GM18858 (cell line): ENCODE data around the gene PAGR1.

Experiments
- ATAC-seq: cut with Tn5 transposase; IDR thresholded peaks from one replicate; pipeline ENCODE4 v1.9.1; 2021; ENCODE audit not compliant: unreplicated experiment

Gene PAGR1

GRCh38 chr16:29834079-29834478 is 18.1 kb downstream of the PAGR1 start:
- ATAC-seq = no peak

DNA sequence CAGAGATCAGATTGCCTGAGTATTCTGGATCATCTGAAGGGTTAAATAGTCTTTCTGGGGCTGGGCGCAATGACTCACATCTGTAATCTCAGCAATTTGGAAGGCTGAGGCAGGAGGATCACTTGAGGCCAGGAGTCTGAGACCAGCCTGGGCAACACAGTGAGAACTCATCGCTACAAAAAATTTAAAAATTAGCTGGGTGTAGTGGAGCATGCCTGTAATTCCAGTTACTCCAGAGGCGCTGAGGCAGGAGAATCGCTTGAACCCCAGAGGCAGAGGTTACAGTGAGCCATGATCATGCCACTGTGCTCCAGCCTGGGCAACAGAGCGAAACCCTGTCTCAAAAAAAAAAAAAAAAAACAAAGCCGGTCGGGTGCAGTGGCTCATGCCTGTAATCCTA is 20.0 kb downstream of the PAGR1 start:
- ATAC-seq = no peak

- no peak for ATAC-seq
Observed at GRCh38 chr16:29836623-29837022, 20.7 kb downstream of the PAGR1 start.

- ATAC-seq = no peak
Observed at GRCh38 chr16:29837841-29838240, 21.9 kb downstream of the PAGR1 start.

GRCh38 chr16:29839822-29840221 is 23.9 kb downstream of the PAGR1 start:
- ATAC-seq = no peak

DNA sequence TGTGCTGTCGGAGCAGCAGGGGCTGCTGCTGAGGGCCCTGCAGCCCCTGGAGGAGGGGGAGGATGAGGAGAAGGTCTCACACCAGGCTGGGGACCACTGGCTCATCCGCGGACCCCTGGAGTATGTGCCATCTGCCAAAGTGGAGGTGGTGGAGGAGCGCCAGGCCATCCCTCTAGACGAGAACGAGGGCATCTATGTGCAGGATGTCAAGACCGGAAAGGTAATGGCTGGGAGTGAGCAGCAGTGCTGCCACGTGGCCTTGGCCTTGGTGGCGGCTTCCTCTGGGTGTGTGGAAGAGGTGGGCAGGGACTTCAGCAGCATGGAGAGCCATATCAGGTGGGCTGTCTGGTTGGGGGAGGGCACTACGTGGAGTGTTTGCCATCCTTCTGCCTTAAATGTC is 24.3 kb downstream of the PAGR1 start:
- no peak for ATAC-seq

DNA sequence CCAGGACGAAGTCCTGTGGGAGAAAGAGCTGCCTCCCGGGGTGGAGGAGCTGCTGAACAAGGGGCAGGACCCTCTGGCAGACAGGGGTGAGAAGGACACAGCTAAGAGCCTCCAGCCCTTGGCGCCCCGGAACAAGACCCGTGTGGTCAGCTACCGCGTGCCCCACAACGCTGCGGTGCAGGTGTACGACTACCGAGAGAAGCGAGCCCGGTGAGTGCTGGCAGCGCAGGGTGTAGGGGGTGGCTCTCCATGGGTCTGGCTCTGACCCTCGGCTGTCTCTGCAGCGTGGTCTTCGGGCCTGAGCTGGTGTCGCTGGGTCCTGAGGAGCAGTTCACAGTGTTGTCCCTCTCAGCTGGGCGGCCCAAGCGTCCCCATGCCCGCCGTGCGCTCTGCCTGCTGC is 25.7 kb downstream of the PAGR1 start:
- no peak for ATAC-seq

DNA sequence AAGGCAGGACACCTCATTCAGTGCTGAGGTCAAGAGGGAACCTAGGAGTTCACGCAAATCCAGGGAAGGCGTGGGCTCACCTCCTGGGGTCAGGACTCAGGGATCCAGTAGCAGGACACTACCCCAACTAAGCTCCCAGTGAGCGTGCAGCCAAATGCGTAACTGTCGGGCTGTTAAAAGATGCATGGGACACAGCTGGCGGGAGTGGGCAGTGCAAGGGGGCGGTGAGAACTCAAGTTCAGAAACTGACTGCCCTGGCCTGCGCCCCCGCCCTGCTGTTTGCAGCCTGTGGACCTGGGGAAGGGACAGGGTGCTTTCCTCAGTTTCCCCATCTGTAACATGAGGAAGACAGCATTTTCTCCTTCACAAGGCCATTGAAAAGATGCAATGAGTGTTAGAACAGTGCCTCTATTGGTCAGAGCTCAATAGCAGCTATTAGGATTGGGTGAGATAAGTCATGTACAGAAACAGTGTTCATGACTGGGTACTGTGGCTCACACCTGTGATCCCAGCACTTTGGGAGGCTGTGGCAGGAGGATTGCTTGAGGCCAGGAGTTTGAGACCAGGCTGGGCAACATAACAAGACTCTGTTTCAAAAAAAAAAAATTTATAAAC is 26.9 kb downstream of the PAGR1 start:
- ATAC-seq = no peak

- ATAC-seq = no peak
Observed at GRCh38 chr16:29843931-29844330, 28.0 kb downstream of the PAGR1 start.

DNA sequence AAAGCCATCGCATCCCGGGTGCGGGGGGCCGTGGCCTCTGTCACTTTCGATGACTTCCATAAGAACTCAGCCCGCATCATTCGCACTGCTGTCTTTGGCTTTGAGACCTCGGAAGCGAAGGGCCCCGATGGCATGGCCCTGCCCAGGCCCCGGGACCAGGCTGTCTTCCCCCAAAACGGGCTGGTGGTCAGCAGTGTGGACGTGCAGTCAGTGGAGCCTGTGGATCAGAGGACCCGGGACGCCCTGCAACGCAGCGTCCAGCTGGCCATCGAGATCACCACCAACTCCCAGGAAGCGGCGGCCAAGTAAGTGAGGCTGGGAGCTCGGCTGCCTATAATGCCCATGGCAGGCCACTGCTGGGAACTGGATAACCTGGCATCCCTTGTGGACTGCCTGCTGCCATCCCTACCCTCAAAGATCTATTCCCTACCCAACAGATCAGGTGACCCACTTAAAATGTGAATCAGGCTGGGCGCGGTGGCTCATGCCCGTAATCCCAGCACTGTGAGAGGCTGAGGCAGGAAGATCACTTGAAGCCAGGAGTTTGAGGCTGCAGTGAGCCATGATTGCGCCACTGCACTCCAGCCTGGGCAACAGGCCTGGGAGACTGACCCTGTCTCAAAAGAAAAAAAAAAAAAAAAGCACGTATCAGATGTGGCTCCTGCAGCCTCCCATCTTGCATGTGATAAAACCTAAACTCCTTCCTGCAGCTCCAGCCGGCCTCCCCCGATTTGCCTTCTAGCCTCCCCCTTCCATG is 28.8 kb downstream of the PAGR1 start:
- no peak for ATAC-seq

- ATAC-seq = no peak
Observed at GRCh38 chr16:29845656-29846055, 29.7 kb downstream of the PAGR1 start.

DNA sequence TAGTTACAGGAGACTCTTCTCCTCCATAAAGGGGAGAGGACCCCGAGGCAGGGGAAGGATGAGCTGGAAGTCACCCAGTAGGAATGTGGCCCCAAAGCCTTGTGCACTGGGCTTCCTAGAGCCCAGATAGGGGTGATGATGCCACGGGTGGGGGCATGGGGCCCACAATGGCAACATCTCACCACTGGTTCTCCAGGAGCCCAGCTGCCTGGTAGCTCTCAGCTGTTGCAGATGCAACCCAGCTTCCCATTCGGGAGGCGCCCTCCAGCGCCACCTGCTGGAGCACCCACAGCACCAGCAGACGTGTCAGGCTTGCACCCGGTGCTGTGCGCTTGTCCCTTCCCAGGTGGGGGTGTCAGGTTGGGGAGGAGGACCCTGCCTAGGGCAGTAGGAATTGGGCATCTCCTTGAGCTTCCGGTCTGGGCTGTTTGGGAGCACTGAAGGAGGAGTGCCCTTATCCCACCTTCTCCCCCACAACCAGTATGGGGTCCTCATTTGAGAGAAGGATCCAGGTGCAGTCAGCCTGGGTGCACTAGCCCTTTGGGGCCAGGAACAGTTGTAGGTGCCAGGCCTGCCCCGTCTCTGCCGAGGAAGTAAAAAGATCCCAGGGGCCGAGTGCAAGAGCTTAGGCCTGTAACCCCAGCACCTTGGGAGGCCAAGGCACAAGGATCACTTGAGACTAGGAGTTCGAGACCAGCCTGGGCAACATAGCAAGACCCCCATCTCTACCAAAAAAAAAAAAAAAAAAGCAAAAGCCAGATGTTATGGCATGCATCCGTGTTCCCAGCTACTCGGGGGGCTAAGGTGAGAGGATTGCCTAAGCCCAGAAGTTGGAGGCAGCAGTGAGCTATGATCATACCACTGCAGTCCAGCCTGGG is 32.7 kb downstream of the PAGR1 start:
- no peak for ATAC-seq

GRCh38 chr16:29849505-29849904 is 33.6 kb downstream of the PAGR1 start:
- ATAC-seq = no peak

GRCh38 chr16:29850998-29851397 is 35.0 kb downstream of the PAGR1 start:
- ATAC-seq = no peak

- ATAC-seq = no peak
Observed at GRCh38 chr16:29852654-29853053, 36.7 kb downstream of the PAGR1 start.

GRCh38 chr16:29854520-29855100 is 38.7 kb downstream of the PAGR1 start:
- no peak for ATAC-seq

DNA sequence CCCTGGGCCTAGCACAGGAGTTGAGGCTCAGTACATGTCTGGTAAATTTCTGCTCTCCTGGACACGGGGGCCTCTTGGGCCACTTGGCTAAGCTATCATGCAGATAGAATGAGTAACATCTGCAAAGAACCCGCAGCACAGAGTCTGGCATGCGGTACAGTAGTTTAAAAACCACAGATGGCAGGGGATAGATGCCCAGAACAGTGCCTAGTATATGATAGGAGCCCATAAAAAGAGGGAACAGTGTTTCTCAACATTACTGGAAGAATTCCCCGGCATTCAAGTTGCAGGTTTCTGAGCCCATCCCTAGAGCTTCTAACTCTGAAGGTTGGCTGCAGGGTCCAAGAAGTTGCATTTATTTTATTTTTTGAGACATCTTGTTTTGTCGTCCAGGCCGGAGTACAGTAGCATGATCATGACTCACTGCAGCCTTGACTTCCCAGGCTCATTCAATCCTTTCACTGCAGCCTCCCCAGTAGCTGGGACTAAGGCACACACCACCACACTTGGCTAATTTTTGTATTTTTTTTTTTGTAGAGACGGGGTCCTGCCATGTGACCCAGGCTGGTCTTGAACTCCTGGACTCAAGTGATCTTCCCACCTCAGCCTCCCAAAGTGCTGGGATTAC is 41.3 kb downstream of the PAGR1 start:
- no peak for ATAC-seq

GRCh38 chr16:29858149-29858849 is 42.3 kb downstream of the PAGR1 start:
- no peak for ATAC-seq

DNA sequence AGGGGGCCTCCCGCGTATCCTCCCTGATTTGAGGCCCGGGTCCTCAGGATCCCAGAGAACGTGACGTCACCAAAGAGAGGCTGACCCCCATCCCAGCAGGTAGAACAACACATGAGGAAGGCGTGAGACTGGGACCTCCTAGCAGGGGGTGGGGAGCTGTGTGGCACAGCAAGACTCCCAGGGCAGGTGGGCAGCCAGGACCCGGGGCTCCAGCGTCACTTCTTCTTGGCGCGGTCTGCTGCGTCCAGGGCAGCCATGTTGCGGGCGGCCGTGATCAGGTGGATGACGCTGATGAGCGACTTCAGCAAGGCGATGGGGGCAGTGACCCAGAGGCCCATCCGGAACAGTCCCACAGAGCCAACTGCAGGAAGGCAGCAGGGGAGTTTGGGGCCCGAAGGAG is 43.0 kb downstream of the PAGR1 start:
- no peak for ATAC-seq

GRCh38 chr16:29860218-29860617 is 44.3 kb downstream of the PAGR1 start:
- ATAC-seq = no peak
